Measurements from ENCODE around the gene MRPS30.

The MRPS30 gene

GRCh38 chr5:44807269-44807668 is 1.5 kb upstream of the MRPS30 start (continued):
- no peak for TF ChIP-seq CSRNP3 (CRISPR knock-in tag; IDR thresholded peaks at IDR 0.05)
- no peak for TF ChIP-seq OSR1 (CRISPR knock-in tag; IDR thresholded peaks at IDR 0.05)
- TF ChIP-seq PATZ1 (CRISPR knock-in tag; IDR thresholded peaks at IDR 0.05; ENCODE audit: borderline replicate concordance): no peak
- no peak for TF ChIP-seq TOX (CRISPR knock-in tag; IDR thresholded peaks at IDR 0.05; ENCODE audit: borderline replicate concordance)

GRCh38 chr5:44809215-44809955 is 638 bp downstream of the MRPS30 start:
- TF ChIP-seq OSR1 (CRISPR knock-in tag; IDR thresholded peaks at IDR 0.05) (no peak), ZNF8 (CRISPR knock-in tag; IDR thresholded peaks at IDR 0.05) (no peak)
- ATAC-seq: peak; percentile 68

DNA sequence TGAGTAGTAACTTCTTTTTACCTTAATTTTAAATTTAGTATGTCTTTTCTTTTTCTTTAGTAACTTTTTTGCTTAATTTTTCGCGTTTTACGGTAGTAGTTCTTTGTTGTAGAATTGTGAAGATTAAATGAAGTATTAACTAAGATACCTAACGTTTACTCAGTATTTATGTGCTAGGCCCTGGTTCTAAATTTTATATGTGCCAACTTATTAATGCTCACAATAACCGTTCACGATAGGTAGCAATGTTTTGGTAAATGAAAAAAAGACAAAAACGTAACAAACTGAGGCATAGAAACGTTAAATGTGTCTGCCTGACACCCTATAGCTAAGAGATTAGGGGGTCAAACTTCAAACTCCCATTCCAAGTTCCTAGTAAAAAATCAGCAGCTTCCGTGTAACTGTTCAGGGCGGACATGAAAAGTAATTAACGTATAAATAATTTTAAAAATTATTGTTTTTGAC is 1.2 kb downstream of the MRPS30 start:
- ATAC-seq: no peak
- no peak for TF ChIP-seq POU6F1 (CRISPR knock-in tag; IDR thresholded peaks at IDR 0.05; ENCODE audit: borderline replicate concordance, low read depth)
- TF ChIP-seq ZNF70 (CRISPR knock-in tag; IDR thresholded peaks at IDR 0.05): no peak
- TF ChIP-seq CSDC2 (CRISPR knock-in tag; IDR thresholded peaks at IDR 0.05): no peak
- TF ChIP-seq ISL1 (CRISPR knock-in tag; IDR thresholded peaks at IDR 0.05): no peak
- no peak for TF ChIP-seq ESRRG (CRISPR knock-in tag; IDR thresholded peaks at IDR 0.05)
- TF ChIP-seq ZNF565 (CRISPR knock-in tag; conservative IDR thresholded peaks at IDR 0.05; ENCODE audit: low read depth): no peak
- TF ChIP-seq PPARA (CRISPR knock-in tag; IDR thresholded peaks at IDR 0.05; ENCODE audit: borderline replicate concordance): no peak
- TF ChIP-seq, protein P1, sequence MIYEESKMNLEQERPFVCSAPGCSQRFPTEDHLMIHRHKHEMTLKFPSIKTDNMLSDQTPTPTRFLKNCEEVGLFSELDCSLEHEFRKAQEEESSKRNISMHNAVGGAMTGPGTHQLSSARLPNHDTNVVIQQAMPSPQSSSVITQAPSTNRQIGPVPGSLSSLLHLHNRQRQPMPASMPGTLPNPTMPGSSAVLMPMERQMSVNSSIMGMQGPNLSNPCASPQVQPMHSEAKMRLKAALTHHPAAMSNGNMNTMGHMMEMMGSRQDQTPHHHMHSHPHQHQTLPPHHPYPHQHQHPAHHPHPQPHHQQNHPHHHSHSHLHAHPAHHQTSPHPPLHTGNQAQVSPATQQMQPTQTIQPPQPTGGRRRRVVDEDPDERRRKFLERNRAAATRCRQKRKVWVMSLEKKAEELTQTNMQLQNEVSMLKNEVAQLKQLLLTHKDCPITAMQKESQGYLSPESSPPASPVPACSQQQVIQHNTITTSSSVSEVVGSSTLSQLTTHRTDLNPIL (CRISPR knock-in tag; IDR thresholded peaks at IDR 0.05; ENCODE audit: low read depth): no peak
- TF ChIP-seq ZFP30 (CRISPR knock-in tag; IDR thresholded peaks at IDR 0.05): no peak
- no peak for TF ChIP-seq PATZ1 (CRISPR knock-in tag; IDR thresholded peaks at IDR 0.05; ENCODE audit: borderline replicate concordance)
- no peak for TF ChIP-seq TSHZ2 (CRISPR knock-in tag; IDR thresholded peaks at IDR 0.05)
- no peak for TF ChIP-seq CSRNP3 (CRISPR knock-in tag; IDR thresholded peaks at IDR 0.05)
- no peak for TF ChIP-seq OSR1 (CRISPR knock-in tag; IDR thresholded peaks at IDR 0.05)

All from SK-N-SH treated with all-trans-retinoic acid at 6 μM for 48 hours (cell line).